A549 (cell line): Measurements from ENCODE around the gene ERBB2. TPM values are rescaled to one million over a fixed set of nuclear protein-coding genes. Genes with fewer than 3 reads are reported as not detected.

Experiments
- ATAC-seq, 2 experiments: fragments of 200-7000 bp in 1 of 2; fragments of >200 bp in 1 of 2; cut with Nextera tagmentation in 1 of 2; cut with Tn5 transposase in 1 of 2; 3 replicates each; pipeline versions ENCODE4 v1.8.0 to v1.9.1; 2018 to 2020; ENCODE audit warnings: mild to moderate bottlenecking in 1 of 2, moderate library complexity in 1 of 2
- CTCF ChIA-PET: fragments of 300-600 bp; sonication (Branson Sonifier 250); formaldehyde crosslinking; extraction: SDS; loops from one replicate; lab custom pipeline; 2021; ENCODE audit warnings: antibody characterized with exemption, inconsistent platforms; lab: Yijun Ruan, JAX
- POLR2A ChIA-PET: fragments of 350-600 bp; formaldehyde crosslinking; extraction: SDS; loops from one replicate; lab custom pipeline; 2021; ENCODE audit warnings: antibody characterized with exemption, inconsistent platforms; lab: Yijun Ruan, JAX
- DNase-seq, 2 experiments: peaks; one replicate each; pipeline versions ENCODE4 v3.0.0 to v3.0.0-alpha.2; 2011 to 2016; ENCODE audit warnings: low read depth in 1 of 2, low spot score in 1 of 2
- FAIRE-seq: peaks from 2 replicates; lab custom pipeline; 2011; peaks lifted over from hg19 to GRCh38; lab: Jason Lieb, UNC
- H3K27ac ChIP-seq, 2 experiments: fragments of >200 bp; sonication (Bioruptor Twin); formaldehyde crosslinking; 3 replicates each; pipeline ENCODE4 v1.5.1; 2016 to 2017
- H3K4me1 ChIP-seq: fragments of >200 bp; sonication (Bioruptor Twin); formaldehyde crosslinking; 3 replicates; pipeline ENCODE4 v1.6.1; 2016
- H3K4me2 ChIP-seq: fragments of >200 bp; sonication (Bioruptor Twin); formaldehyde crosslinking; 3 replicates; pipeline ENCODE4 v1.6.1; 2016
- H3K4me3 ChIP-seq: fragments of >200 bp; sonication (Bioruptor Twin); formaldehyde crosslinking; 3 replicates; pipeline ENCODE4 v1.5.1; 2016
- H3K9me3 ChIP-seq: fragments of >200 bp; sonication (Bioruptor Twin); formaldehyde crosslinking; 3 replicates; pipeline ENCODE4 v1.6.1; 2016
- BCL3 ChIP-seq: fragments of >200 bp; sonication (Bioruptor Twin); formaldehyde crosslinking; IDR thresholded peaks from 3 replicates; pipeline ENCODE4 v1.6.1; 2016
- BHLHE40 ChIP-seq: IDR thresholded peaks from 2 replicates; pipeline ENCODE4 v1.6.1; 2012; ENCODE audit warnings: low read depth, low read length, inconsistent platforms
- CHD2 ChIP-seq: fragments of 150-350 bp; IDR thresholded peaks from 2 replicates; pipeline ENCODE4 v1.6.1; 2014; ENCODE audit warnings: low read length; ENCODE audit not compliant: partially characterized antibody
- CHD4 ChIP-seq: fragments of 200-600 bp; sonication (generic); IDR thresholded peaks from 2 replicates; pipeline ENCODE4 v1.6.1; 2016; ENCODE audit warnings: antibody characterized with exemption, mild to moderate bottlenecking, borderline replicate concordance
- E2F6 ChIP-seq: IDR thresholded peaks from 2 replicates; pipeline ENCODE4 v1.6.1; 2012; ENCODE audit warnings: low read depth, borderline replicate concordance
- FOSB ChIP-seq: fragments of 250-450 bp; sonication (Bioruptor Pico); IDR thresholded peaks from 2 replicates; pipeline ENCODE4 v1.5.0; 2020; ENCODE audit warnings: mild to moderate bottlenecking, moderate library complexity
- FOXS1 ChIP-seq: fragments of 250-450 bp; sonication (Bioruptor Pico); IDR thresholded peaks from 2 replicates; pipeline ENCODE4 v1.5.0; 2020; ENCODE audit warnings: mild to moderate bottlenecking, moderate library complexity
- HES2 ChIP-seq: fragments of >200 bp; sonication (Bioruptor Twin); formaldehyde crosslinking; IDR thresholded peaks from 2 replicates; pipeline ENCODE4 v1.6.1; 2016
- HEYL ChIP-seq: fragments of 250-450 bp; sonication (Bioruptor Pico); IDR thresholded peaks from 2 replicates; pipeline ENCODE4 v1.8.0; 2021; ENCODE audit warnings: mild to moderate bottlenecking, moderate library complexity
- HOXB5 ChIP-seq: fragments of 250-450 bp; sonication (Bioruptor Pico); IDR thresholded peaks from 2 replicates; pipeline ENCODE4 v1.5.0; 2020; ENCODE audit warnings: mild to moderate bottlenecking, moderate library complexity
- JUN ChIP-seq, 2 experiments: fragments of >200 bp; sonication (Bioruptor Twin); formaldehyde crosslinking; IDR thresholded peaks; 2 replicates in 1 of 2; 3 replicates in 1 of 2; pipeline ENCODE4 v1.6.1; 2016 to 2017
- JUNB ChIP-seq: fragments of >200 bp; sonication (Bioruptor Twin); formaldehyde crosslinking; IDR thresholded peaks from 2 replicates; pipeline ENCODE4 v1.6.1; 2016
- KDM5A ChIP-seq: fragments of 200-600 bp; sonication (generic); IDR thresholded peaks from 2 replicates; pipeline ENCODE4 v1.6.1; 2016; ENCODE audit warnings: antibody characterized with exemption, mild to moderate bottlenecking
- MAFK ChIP-seq: fragments of 450-650 bp; IDR thresholded peaks from 2 replicates; pipeline ENCODE4 v1.6.1; 2014; ENCODE audit not compliant: partially characterized antibody
- MAZ ChIP-seq: fragments of 150-350 bp; IDR thresholded peaks from 2 replicates; pipeline ENCODE4 v1.6.1; 2014; ENCODE audit warnings: antibody characterized with exemption, low read depth, low read length, borderline replicate concordance
- NFE2L2 ChIP-seq: fragments of 150-350 bp; conservative IDR thresholded peaks from 2 replicates; pipeline ENCODE4 v1.6.1; 2014; ENCODE audit warnings: low read length
- NR3C1 ChIP-seq: fragments of >200 bp; sonication (Bioruptor Twin); formaldehyde crosslinking; IDR thresholded peaks from 3 replicates; pipeline ENCODE4 v1.6.1; 2017
- RARB ChIP-seq: fragments of 250-450 bp; sonication (Bioruptor Pico); IDR thresholded peaks from 2 replicates; pipeline ENCODE4 v1.8.0; 2021; ENCODE audit warnings: mild to moderate bottlenecking, moderate library complexity
- RFX5 ChIP-seq: fragments of 450-650 bp; IDR thresholded peaks from 2 replicates; pipeline ENCODE4 v1.7.1; 2014; ENCODE audit warnings: antibody characterized with exemption, mild to moderate bottlenecking, moderate library complexity
- SREBF2 ChIP-seq: fragments of 450-650 bp; IDR thresholded peaks from 2 replicates; pipeline ENCODE4 v1.6.1; 2014; ENCODE audit warnings: mild to moderate bottlenecking, moderate library complexity
- TFCP2L1 ChIP-seq: fragments of 250-450 bp; sonication (Bioruptor Pico); IDR thresholded peaks from 2 replicates; pipeline ENCODE4 v1.5.0; 2021; ENCODE audit warnings: mild to moderate bottlenecking
- TP53 ChIP-seq: fragments of 250-450 bp; sonication (Bioruptor Pico); IDR thresholded peaks from 2 replicates; pipeline ENCODE4 v1.5.0; 2021; ENCODE audit warnings: mild to moderate bottlenecking, moderate library complexity
- USF2 ChIP-seq: fragments of 450-650 bp; IDR thresholded peaks from 2 replicates; pipeline ENCODE4 v1.6.1; 2014; ENCODE audit warnings: antibody characterized with exemption
- ZFP36 ChIP-seq: fragments of 450-650 bp; IDR thresholded peaks from 2 replicates; pipeline ENCODE4 v1.6.1; 2014; ENCODE audit warnings: borderline replicate concordance; ENCODE audit not compliant: partially characterized antibody
- WGBS: methylation state at CpG from one replicate; pipeline ENCODE4 v1.1.6; 2017; ENCODE audit errors: missing lambda C conversion rate; 5-methylcytosine and 5-hydroxymethylcytosine counted together
- polyA plus RNA-seq, 4 experiments: library from polyadenylated mRNA; depleted of rRNA in 3 of 4; stranded (reverse); fragments of >200 nt; fragmentation: RNase III in 1 of 4; extraction: RNeasy Plus Mini Kit Qiagen cat#74134 plus additional on column Dnase treatment in 1 of 4; gene quantifications; 2 replicates in 3 of 4; 3 replicates in 1 of 4; pipeline ENCODE4 v1.2.3, GENCODE V29; 2011 to 2017
- TF ChIP-seq, protein P1 (sequence below): IDR thresholded peaks from 2 replicates; pipeline ENCODE4 v1.6.1; 2012

ERBB2 gene
- polyA plus RNA-seq, 2 of the 4 experiments (the other 2 are of a cell fraction), result 22.4 to 32.0 TPM

- Histone ChIP-seq H3K27ac (no peak overlapping the region), H3K4me3 (no peak overlapping the region), H3K4me1 (no peaks in the 10 kb centered on the region), H3K9me3 (no peaks in the 10 kb centered on the region), H3K4me2 (no peak overlapping the region)
- TF ChIP-seq NFE2L2, result no peak
- no peak for TF ChIP-seq HES2
- no peak for TF ChIP-seq E2F6
- no peak for TF ChIP-seq USF2
- no peak for TF ChIP-seq RARB (CRISPR knock-in tag)
- TF ChIP-seq HOXB5 (CRISPR knock-in tag), result no peak
- TF ChIP-seq, protein P1, sequence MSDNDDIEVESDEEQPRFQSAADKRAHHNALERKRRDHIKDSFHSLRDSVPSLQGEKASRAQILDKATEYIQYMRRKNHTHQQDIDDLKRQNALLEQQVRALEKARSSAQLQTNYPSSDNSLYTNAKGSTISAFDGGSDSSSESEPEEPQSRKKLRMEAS, result no peak
- TF ChIP-seq ZFP36, result no peak
- TF ChIP-seq TFCP2L1 (CRISPR knock-in tag), result no peak
- TF ChIP-seq MAFK, result no peak
- no peak for TF ChIP-seq CHD4
- TF ChIP-seq JUNB, result no peak
- no peak for TF ChIP-seq FOSB
- no peak for TF ChIP-seq FOXS1 (CRISPR knock-in tag)
- TF ChIP-seq BHLHE40, result no peak
- TF ChIP-seq SREBF2, result no peak
- DNase-seq (no peak), ATAC-seq (no peak), FAIRE-seq (no peak)
- ChIA-PET CTCF (interaction anchor here (0.6 to 4.2 kb wide), 10 partner anchors 11 to 167 kb away, joined by 3 to 46 read pairs (median 4); partner anchors contain the start of genes ERBB2, MIEN1, PNMT and TCAP), POLR2A (no interaction called here)
- 89% methylated on average over 4 of the region's 4 CpGs for WGBS
These were observed 14.4 kb downstream of the ERBB2 start for GRCh38 chr17:39714234-39714633.

GRCh38 chr17:39715375-39716072 is 15.7 kb downstream of the ERBB2 start:
- Histone ChIP-seq H3K4me3 (no peak overlapping the region), H3K27ac (no peak overlapping the region), H3K9me3 (no peaks in the 10 kb centered on the region)
- DNase-seq (no peak), ATAC-seq (peak; percentile 13 to 16; a peak in 2 of 6 replicates)
- 92% methylated on average over 18 of the region's 18 CpGs for WGBS
- ChIA-PET POLR2A (no interaction called here), CTCF (interaction anchor here (0.7 to 4.2 kb wide), 9 partner anchors 10 to 110 kb away, joined by 3 to 46 read pairs (median 4); partner anchors contain the start of genes ERBB2, MIEN1 and PNMT)
- no peak for TF ChIP-seq NFE2L2
- TF ChIP-seq KDM5A, result no peak
- no peak for TF ChIP-seq TP53 (CRISPR knock-in tag)
- TF ChIP-seq HES2, result no peak
- no peak for TF ChIP-seq NR3C1
- no peak for TF ChIP-seq HOXB5 (CRISPR knock-in tag)
- no peak for TF ChIP-seq FOXS1 (CRISPR knock-in tag)
- no peak for TF ChIP-seq BCL3
- no peak for TF ChIP-seq CHD4
- TF ChIP-seq RFX5, result no peak
- TF ChIP-seq BHLHE40, result no peak
- no peak for TF ChIP-seq HEYL (CRISPR knock-in tag)
- TF ChIP-seq JUNB, result no peak
- TF ChIP-seq CHD2, result no peak
- TF ChIP-seq MAZ, result no peak
- TF ChIP-seq JUN (IDR thresholded peaks at IDR 0.05), result no peak
- TF ChIP-seq, all 56 proteins: peak for 0
- Histone ChIP-seq H3K4me1 (no peaks in the 10 kb centered on the region), H3K4me2 (no peak overlapping the region)
- FAIRE-seq, result no peak
